ENCODE measurements around the gene IRF7. TPM values are rescaled to one million over a fixed set of nuclear protein-coding genes. Genes with fewer than 3 reads are reported as not detected.

The IRF7 gene
- total RNA-seq = 10 to 100 TPM in 3 of 4 donors, 1 to 10 TPM in 1; 9.0 to 37.7 (median 27.5) TPM

DNA sequence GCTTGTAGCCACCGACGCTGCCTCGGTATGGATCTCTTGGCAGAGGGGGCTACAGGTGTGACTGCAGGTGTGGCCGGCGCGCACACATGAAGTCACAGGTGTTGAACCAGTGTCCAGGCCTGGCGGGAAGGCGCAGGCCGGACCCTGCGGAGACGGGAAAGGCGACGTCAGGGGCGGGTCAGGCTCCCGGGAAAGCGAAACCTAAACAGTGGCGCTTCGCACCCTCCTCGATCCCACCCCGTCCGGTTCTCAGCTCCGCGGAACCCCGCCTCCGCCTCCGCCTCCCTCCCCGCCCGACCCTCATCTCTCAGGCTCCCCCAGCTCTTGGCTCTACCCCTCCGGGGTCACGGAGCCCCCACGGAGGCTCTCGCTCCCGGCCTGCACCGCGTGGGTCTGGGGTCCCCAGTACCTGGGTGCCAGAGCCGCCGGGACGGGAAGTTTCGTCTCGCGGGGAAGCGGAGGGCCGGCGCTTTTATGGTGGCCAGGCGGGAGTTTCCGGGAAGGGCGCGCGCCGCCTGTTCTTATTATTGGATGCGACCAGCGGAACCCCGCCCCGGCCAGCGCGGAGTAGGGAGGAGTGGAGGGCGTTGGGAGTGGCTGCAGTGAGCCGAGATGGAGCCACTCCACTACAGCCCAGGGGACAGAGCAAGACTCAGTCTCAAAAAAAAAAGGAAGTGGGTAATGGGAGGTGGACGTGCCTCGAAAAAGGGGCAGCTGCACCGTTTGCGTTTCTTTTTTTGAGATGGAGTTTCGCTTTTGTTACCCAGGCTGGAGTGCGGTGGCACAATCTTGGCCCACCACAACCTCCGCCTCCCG lies at the start of gene IRF7:
Gene IRF7 (minus strand): TSS at position 447 of the 816 bp plus-strand sequence. CDS start 586 bp downstream, outside the sequence.
- no peaks in the 10 kb centered on the region for H3K9me3 ChIP-seq
- H3K4me1 ChIP-seq = peaks cover 0 to 44% (median 17%) of the 10 kb centered on the region in 4 donors
- H3K36me3 ChIP-seq = peaks cover 0 to 65% (median 10%) of the 10 kb centered on the region in 3 donors
- TF ChIP-seq, protein P1, sequence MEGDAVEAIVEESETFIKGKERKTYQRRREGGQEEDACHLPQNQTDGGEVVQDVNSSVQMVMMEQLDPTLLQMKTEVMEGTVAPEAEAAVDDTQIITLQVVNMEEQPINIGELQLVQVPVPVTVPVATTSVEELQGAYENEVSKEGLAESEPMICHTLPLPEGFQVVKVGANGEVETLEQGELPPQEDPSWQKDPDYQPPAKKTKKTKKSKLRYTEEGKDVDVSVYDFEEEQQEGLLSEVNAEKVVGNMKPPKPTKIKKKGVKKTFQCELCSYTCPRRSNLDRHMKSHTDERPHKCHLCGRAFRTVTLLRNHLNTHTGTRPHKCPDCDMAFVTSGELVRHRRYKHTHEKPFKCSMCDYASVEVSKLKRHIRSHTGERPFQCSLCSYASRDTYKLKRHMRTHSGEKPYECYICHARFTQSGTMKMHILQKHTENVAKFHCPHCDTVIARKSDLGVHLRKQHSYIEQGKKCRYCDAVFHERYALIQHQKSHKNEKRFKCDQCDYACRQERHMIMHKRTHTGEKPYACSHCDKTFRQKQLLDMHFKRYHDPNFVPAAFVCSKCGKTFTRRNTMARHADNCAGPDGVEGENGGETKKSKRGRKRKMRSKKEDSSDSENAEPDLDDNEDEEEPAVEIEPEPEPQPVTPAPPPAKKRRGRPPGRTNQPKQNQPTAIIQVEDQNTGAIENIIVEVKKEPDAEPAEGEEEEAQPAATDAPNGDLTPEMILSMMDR (IDR thresholded peaks at IDR 0.05) = peak in 1 of 5 experiments; percentile 29
- peak in 1 of 2 donors; percentile 91 for TF ChIP-seq EP300 (IDR thresholded peaks at IDR 0.05)
- peak in 1 of 2 donors; percentile 82 for TF ChIP-seq POLR2A (IDR thresholded peaks at IDR 0.05)
- 6 to 8% methylated on average over 38 to 55 of the region's 66 CpGs for WGBS, 2 donors
- peak within 1 kb of the TSS; percentile 56 to 83 (median 71) for H3K4me3 ChIP-seq
- no peaks in the 10 kb centered on the region for H3K27me3 ChIP-seq
- peak; percentile 95 for DNase-seq (ENCODE audit: low spot score in 2 of 2)
- peak within 1 kb of the TSS; percentile 83 to 96 (median 92) for H3K27ac ChIP-seq

DNA sequence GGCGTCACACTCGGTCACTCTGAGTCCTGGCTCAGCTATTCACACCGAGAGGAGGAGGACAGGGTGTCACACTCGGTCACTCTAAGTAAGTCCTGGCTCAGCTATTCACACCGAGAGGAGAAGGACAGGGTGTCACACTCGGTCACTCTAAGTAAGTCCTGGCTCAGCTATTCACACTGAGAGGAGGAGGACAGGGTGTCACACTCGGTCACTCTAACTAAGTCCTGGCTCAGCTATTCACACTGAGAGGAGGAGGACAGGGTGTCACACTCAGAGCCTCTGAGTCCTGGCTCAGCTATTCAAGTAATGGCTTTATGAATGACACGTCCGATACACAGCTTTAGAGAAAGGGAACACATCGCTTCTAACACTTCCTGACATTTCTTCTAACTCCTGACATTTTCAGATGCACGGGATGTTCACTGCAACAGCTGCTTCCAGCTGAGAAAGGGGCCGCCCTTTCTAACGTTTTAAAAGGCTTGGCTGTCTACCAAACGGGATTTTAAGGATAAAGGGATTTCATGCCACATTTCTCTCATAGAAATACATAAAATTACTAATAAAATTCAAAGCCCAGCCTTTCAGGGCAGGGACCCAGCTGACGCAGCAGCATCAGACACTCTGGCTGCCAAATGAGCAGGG lies 49.4 kb upstream of the IRF7 start:
- H3K4me1 ChIP-seq = peaks cover 0 to 4% (median 0%) of the 10 kb centered on the region in 4 donors
- no peak for TF ChIP-seq POLR2A (IDR thresholded peaks at IDR 0.05)
- TF ChIP-seq EP300 (IDR thresholded peaks at IDR 0.05) = no peak
- TF ChIP-seq, protein P1 (IDR thresholded peaks at IDR 0.05) = no peak
- H3K27ac ChIP-seq = no peak overlapping the region
- H3K4me3 ChIP-seq = no peak overlapping the region
- H3K9me3 ChIP-seq = no peaks in the 10 kb centered on the region
- peaks cover 0 to 53% (median 3%) of the 10 kb centered on the region in 3 donors for H3K36me3 ChIP-seq
- DNase-seq (ENCODE audit: low spot score in 2 of 2) = no peak
- 76 to 84% methylated on average over 8 to 15 of the region's 15 CpGs for WGBS, 2 donors
- H3K27me3 ChIP-seq = no peaks in the 10 kb centered on the region

DNA sequence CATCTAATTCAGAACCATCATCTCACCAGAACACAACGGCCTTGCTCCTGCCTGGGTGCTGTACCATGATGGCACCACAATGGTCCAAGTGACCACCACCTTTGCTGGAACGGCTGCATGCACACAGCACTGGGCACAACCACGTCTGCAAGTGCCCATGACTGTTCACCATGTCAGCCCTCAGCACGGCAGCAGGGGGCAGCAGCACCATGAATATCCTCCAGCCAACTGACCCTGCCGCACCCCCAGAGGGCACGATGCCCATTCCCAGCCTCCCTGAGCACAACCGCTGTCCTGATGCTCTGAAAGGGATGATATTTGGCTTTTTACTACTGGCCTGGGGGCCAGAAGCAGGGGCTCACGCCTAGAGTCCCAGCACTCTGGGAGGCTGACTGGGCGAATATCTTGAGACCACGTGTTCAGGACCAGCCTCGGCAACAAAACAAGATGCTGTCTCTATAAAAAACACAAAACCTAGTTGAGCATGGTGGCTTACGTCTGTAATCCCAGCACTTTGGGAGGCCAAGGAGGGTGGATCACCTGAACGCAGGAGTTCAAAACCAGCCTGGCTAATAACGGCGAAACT lies 47.0 kb upstream of the IRF7 start:
- TF ChIP-seq POLR2A (IDR thresholded peaks at IDR 0.05) = no peak
- peak in 1 of 2 donors; percentile 27 for TF ChIP-seq EP300 (IDR thresholded peaks at IDR 0.05)
- TF ChIP-seq, protein P1 (IDR thresholded peaks at IDR 0.05) = peak; percentile 60 to 92 (median 67)
- Histone ChIP-seq H3K27me3 (no peaks in the 10 kb centered on the region), H3K4me1 (peaks cover 0 to 4% (median 0%) of the 10 kb centered on the region in 4 donors), H3K36me3 (peaks cover 0 to 68% (median 17%) of the 10 kb centered on the region in 3 donors), H3K27ac (no peak overlapping the region), H3K4me3 (no peak overlapping the region), H3K9me3 (no peaks in the 10 kb centered on the region)
- DNase-seq (ENCODE audit: low spot score in 2 of 2) = peak; percentile 47 to 70
- WGBS, 2 donors = 49 to 54% methylated on average over 13 to 14 of the region's 15 CpGs

DNA sequence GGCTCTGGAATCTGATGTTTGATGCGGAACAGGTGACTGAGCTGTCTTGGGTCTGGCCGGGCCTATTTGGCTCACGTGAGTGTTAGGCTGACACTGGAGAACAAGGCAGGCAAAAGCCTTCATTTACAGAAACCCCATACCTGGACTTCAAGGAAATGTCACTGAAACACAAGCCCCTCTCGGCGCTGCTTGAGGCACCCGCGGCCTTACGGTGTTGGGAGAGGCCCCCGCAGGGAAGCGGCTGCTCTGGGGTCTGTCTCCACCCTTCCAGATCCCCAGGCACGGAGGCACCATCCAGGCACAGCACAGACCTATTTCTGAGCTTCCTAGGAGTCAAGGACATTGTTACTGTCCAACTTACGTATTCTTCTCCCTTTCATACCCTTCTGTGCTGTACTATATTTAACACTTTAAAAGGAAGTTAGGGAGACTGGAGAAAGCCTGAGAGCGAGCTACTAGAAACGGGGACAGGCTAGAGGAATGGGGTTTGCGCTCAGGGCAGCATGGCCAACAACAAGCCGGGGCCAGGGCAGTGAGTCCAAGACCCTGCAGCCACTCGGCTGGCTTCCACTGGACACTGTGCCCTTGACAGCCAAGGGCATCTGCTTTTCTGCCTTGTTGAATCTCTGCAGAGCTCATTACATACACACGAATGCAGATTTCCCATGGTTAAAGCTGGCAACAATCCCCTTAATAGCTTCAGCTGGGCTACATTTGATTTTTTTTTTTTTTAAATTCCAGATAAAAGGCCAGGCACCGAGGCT lies 45.1 kb upstream of the IRF7 start:
- Histone ChIP-seq H3K27ac (no peak overlapping the region), H3K4me1 (peaks cover 0 to 4% (median 0%) of the 10 kb centered on the region in 4 donors), H3K36me3 (peaks cover 0 to 75% (median 17%) of the 10 kb centered on the region in 3 donors), H3K27me3 (no peaks in the 10 kb centered on the region), H3K4me3 (no peak overlapping the region), H3K9me3 (no peaks in the 10 kb centered on the region)
- TF ChIP-seq, protein P1 (IDR thresholded peaks at IDR 0.05) = no peak
- TF ChIP-seq EP300 (IDR thresholded peaks at IDR 0.05) (no peak), POLR2A (IDR thresholded peaks at IDR 0.05) (no peak)
- WGBS, 2 donors = 88 to 89% methylated on average over 16 to 19 of the region's 19 CpGs
- DNase-seq (ENCODE audit: low spot score in 2 of 2) = no peak

Data from tibial nerve (tissue), 4 donors.